SU-DHL-6 (cell line): Measurements from ENCODE around the gene NEAT1.

Experiments
- EZH2phosphoT487 ChIP-seq: fragments of 200-600 bp; sonication (generic), shearing (Covaris generic); conservative IDR thresholded peaks from 2 replicates; pipeline ENCODE4 v1.6.1; 2018; ENCODE audit warnings: mild to moderate bottlenecking, antibody characterized with exemption, low read length, moderate library complexity, mixed read lengths
- TF ChIP-seq, protein P1 (sequence below): fragments of 200-600 bp; sonication (generic); IDR thresholded peaks from one replicate; pipeline ENCODE4 v1.5.1; 2017; ENCODE audit warnings: antibody characterized with exemption, mild to moderate bottlenecking, low read length, moderate library complexity; ENCODE audit not compliant: insufficient read depth, poor library complexity, severe bottlenecking

DNA sequence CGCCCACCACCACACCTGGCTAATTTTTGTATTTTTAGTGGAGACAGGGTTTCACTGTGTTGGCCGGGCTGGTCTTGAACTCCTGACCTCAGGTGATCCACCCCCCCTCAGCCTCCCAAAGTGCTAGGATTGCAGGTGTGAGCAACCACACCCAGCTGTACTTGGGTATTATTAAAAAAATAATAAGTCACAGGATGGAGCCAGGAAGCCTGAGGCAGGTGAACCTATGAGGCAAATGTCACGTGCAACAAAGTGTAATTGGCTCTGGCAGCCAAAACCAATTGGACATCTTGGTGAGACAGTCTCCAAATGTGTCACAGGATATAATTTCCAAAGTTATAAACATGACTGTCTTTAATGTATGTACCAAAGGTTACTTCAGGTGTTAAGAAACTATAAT is 52.3 kb downstream of the NEAT1 start:
- TF ChIP-seq, protein P1, sequence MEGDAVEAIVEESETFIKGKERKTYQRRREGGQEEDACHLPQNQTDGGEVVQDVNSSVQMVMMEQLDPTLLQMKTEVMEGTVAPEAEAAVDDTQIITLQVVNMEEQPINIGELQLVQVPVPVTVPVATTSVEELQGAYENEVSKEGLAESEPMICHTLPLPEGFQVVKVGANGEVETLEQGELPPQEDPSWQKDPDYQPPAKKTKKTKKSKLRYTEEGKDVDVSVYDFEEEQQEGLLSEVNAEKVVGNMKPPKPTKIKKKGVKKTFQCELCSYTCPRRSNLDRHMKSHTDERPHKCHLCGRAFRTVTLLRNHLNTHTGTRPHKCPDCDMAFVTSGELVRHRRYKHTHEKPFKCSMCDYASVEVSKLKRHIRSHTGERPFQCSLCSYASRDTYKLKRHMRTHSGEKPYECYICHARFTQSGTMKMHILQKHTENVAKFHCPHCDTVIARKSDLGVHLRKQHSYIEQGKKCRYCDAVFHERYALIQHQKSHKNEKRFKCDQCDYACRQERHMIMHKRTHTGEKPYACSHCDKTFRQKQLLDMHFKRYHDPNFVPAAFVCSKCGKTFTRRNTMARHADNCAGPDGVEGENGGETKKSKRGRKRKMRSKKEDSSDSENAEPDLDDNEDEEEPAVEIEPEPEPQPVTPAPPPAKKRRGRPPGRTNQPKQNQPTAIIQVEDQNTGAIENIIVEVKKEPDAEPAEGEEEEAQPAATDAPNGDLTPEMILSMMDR, result no peak
- TF ChIP-seq EZH2phosphoT487, result no peak
